ENCODE results near the gene ISY1. TPM values are rescaled to one million over a fixed set of nuclear protein-coding genes. Genes with fewer than 3 reads are reported as not detected.
A peak's percentile ranks its signal among the peaks of the same experiment; 100 is the strongest.
"Not testable (repeated sequence)": the region's sequence is repeated elsewhere in the genome, so short reads cannot be mapped to it uniquely, and the experiment has no call there.

ISY1 gene
- total RNA-seq, 4 donors from 2014 or later: 22.6 to 30.4 (median 25.7) TPM

GRCh38 chr3:129161860-129162271 lies 1.0 kb upstream of the ISY1 start:
- ATAC-seq: no peak
- H3K36me3 ChIP-seq: peaks cover 0 to 44% of the 10 kb centered on the region in 2 donors
- H3K4me1 ChIP-seq: peaks cover 8 to 35% (median 13%) of the 10 kb centered on the region in 3 donors
- no peaks in the 10 kb centered on the region for H3K27me3 ChIP-seq
- 0% methylated on average over 1 to 9 of the region's 12 CpGs for WGBS, 2 donors (ENCODE audit: low coverage in 1 of 2)
- peak overlapping the region; percentile 90 to 97 (median 94) for H3K27ac ChIP-seq
- H3K4me3 ChIP-seq: peak overlapping the region; percentile 87 to 89
- TF ChIP-seq POLR2A (IDR thresholded peaks at IDR 0.05) (no peak), POLR2AphosphoS5 (IDR thresholded peaks at IDR 0.05) (no peak), EP300 (IDR thresholded peaks at IDR 0.05) (no peak)
- TF ChIP-seq, protein P1, sequence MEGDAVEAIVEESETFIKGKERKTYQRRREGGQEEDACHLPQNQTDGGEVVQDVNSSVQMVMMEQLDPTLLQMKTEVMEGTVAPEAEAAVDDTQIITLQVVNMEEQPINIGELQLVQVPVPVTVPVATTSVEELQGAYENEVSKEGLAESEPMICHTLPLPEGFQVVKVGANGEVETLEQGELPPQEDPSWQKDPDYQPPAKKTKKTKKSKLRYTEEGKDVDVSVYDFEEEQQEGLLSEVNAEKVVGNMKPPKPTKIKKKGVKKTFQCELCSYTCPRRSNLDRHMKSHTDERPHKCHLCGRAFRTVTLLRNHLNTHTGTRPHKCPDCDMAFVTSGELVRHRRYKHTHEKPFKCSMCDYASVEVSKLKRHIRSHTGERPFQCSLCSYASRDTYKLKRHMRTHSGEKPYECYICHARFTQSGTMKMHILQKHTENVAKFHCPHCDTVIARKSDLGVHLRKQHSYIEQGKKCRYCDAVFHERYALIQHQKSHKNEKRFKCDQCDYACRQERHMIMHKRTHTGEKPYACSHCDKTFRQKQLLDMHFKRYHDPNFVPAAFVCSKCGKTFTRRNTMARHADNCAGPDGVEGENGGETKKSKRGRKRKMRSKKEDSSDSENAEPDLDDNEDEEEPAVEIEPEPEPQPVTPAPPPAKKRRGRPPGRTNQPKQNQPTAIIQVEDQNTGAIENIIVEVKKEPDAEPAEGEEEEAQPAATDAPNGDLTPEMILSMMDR (IDR thresholded peaks at IDR 0.05): no peak
- H3K9me3 ChIP-seq: no peaks in the 10 kb centered on the region

DNA sequence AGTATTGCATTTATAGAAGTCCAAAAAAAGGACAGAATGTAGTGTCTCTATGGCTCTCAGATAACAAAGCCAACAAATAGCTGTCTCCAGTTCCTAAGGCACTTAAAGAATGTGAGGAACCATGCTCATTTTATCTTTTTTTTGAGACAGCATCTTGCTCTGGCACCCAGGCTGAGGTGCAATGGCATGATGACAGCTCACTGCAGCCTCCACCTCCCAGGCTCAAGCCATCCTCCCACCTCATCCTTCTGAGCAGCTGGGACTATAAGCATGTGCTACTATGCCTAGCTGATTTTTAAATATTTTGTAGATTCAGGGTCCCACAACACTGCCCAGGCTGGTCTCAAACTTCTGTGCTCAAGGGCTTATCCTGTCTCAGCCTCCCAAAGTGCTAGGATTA lies 16.1 kb downstream of the ISY1 start:
- Histone ChIP-seq H3K27ac (no peak overlapping the region), H3K4me3 (no peak overlapping the region), H3K4me1 (no peaks in the 10 kb centered on the region), H3K36me3 (peaks cover 0 to 92% of the 10 kb centered on the region in 2 donors), H3K27me3 (no peaks in the 10 kb centered on the region), H3K9me3 (no peaks in the 10 kb centered on the region)
- ATAC-seq: no peak
- TF ChIP-seq EP300 (IDR thresholded peaks at IDR 0.05): no peak
- no peak for TF ChIP-seq POLR2A (IDR thresholded peaks at IDR 0.05)
- TF ChIP-seq POLR2AphosphoS5 (IDR thresholded peaks at IDR 0.05): no peak
- TF ChIP-seq, protein P1 (IDR thresholded peaks at IDR 0.05): no peak

DNA sequence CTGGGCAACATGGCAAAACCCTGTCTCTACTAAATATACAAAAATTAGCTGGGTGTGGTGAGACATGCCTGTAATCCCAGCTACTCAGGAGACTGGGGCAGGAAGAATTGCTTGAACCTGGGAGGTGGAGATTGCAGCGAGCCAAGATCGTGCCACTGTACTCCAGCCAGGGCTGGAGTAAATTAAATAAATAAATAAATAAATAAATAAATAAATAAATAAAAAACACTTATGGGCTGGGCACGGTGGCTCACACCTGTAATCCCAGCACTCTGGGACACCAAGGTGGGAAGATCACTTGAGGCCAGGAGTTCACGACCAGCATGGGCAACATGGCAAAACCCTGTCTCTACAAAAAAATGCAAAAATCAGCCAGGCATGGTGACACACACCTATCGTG lies 19.9 kb downstream of the ISY1 start:
- not testable (repeated sequence) for H3K4me3 ChIP-seq, H3K27ac ChIP-seq, H3K9me3 ChIP-seq, H3K27me3 ChIP-seq, ATAC-seq, H3K4me1 ChIP-seq
- 82 to 92% methylated on average over 3 to 5 of the region's 5 CpGs for WGBS, 2 donors (ENCODE audit: low coverage in 1 of 2)
- peaks cover 0 to 97% of the 10 kb centered on the region in 2 donors for H3K36me3 ChIP-seq

GRCh38 chr3:129139911-129140310 lies 21.0 kb downstream of the ISY1 start:
- Histone ChIP-seq H3K4me1 (no peaks in the 10 kb centered on the region), H3K27ac (no peak overlapping the region), H3K9me3 (no peaks in the 10 kb centered on the region), H3K27me3 (no peaks in the 10 kb centered on the region), H3K36me3 (peaks cover 0 to 97% of the 10 kb centered on the region in 2 donors), H3K4me3 (no peak overlapping the region)
- 50% methylated on average over 1 of the region's 1 CpG; no CpG with 5 or more reads in 1 of the 2 donors for WGBS, 2 donors (ENCODE audit: low coverage in 1 of 2)
- TF ChIP-seq, protein P1 (IDR thresholded peaks at IDR 0.05): no peak
- no peak for TF ChIP-seq EP300 (IDR thresholded peaks at IDR 0.05)
- TF ChIP-seq POLR2AphosphoS5 (IDR thresholded peaks at IDR 0.05): no peak
- TF ChIP-seq POLR2A (IDR thresholded peaks at IDR 0.05): no peak
- no peak for ATAC-seq

DNA sequence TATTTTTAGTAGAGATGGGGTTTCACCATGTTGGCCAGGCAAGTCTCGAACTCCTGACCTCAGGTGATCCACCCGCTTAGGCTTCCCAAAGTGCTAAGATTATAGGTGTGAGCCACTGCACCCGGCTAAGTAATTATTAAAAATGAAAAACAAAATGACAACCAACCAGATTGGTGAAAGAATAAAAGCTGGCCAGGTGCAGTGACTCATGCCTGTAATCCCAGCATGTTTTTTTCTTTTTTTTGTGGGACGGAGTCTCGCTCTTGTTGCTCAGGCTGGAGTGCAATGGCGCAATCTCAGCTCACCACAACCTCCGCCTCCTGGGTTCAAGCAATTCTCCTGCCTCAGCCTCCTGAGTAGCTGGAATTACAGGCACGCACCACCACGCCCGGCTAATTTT lies 24.6 kb downstream of the ISY1 start:
- 83% methylated on average over 2 to 10 of the region's 10 CpGs for WGBS, 2 donors (ENCODE audit: low coverage in 1 of 2)
- not testable (repeated sequence) for H3K4me3 ChIP-seq, H3K27ac ChIP-seq, ATAC-seq, H3K27me3 ChIP-seq, H3K9me3 ChIP-seq, H3K4me1 ChIP-seq
- peaks cover 0 to 100% of the 10 kb centered on the region in 2 donors for H3K36me3 ChIP-seq

GRCh38 chr3:129132097-129132866 lies 28.6 kb downstream of the ISY1 start:
- Histone ChIP-seq H3K36me3 (peaks cover 0 to 100% of the 10 kb centered on the region in 2 donors), H3K4me3 (no peak overlapping the region), H3K4me1 (no peaks in the 10 kb centered on the region), H3K27ac (no peak overlapping the region), H3K9me3 (no peaks in the 10 kb centered on the region), H3K27me3 (no peaks in the 10 kb centered on the region)
- TF ChIP-seq POLR2A (IDR thresholded peaks at IDR 0.05) (no peak), POLR2AphosphoS5 (IDR thresholded peaks at IDR 0.05) (no peak), EP300 (IDR thresholded peaks at IDR 0.05) (no peak)
- TF ChIP-seq, protein P1 (IDR thresholded peaks at IDR 0.05): no peak
- ATAC-seq: no peak
- WGBS, 2 donors (ENCODE audit: low coverage in 1 of 2): 75 to 84% methylated on average over 2 to 5 of the region's 5 CpGs
